ENCODE data around the gene HOTAIR. TPM values are rescaled to one million over a fixed set of nuclear protein-coding genes. Genes with fewer than 3 reads are reported as not detected.

HOTAIR gene
- total and polyA plus RNA-seq, 9 donors: 0.02 to 1.2 (median 0.28) TPM; not detected in 5

DNA sequence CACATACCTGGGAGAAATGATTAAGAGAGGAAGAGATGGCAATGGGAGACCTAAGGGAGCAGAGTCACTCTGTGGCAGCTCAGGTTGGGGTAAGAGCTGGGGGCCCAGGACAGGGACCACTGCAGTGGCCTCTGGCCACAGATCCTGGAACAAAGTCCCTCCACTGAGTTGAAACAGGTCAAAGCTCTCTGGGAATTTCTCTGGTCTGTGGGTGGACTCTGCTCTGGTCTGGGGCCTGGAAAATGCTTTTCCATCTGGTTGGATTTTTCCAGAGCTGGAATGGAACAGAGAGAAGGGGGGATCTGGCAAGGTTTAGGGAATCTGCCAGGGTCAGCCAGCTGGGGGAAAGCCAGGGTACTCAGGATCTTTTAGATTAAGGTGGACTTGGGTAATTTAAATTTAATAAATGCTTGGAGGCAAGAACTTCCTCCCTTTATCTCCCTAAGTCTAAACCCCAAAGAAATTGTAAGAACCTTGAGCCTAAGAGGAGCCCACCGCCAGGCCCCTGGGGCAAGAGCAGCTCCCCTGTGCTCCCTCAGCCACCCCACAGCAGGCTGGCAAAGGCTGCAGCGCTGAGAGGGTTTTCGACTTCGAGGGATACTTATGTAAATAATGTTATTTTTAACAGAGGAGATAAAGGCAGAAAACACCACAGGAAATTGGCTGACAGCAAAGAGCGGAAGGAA, 13.9 kb upstream of the HOTAIR start:
- no peak for DNase-seq
- Histone ChIP-seq H3K9me3 (no peaks in the 10 kb centered on the region), H3K27me3 (peaks cover 2% of the 10 kb centered on the region), H3K36me3 (no peaks in the 10 kb centered on the region), H3K4me1 (ENCODE audit: insufficient read depth) (peaks cover 4% of the 10 kb centered on the region), H3K27ac (no peak overlapping the region), H3K4me3 (no peak overlapping the region)
- 18 to 20% (median 19%) methylated on average over 5 of the region's 5 CpGs for WGBS, 3 donors
- intact Hi-C loops (cut with DNase I): loop anchor here in 3 of 4 donors (5.0 to 10.0 kb wide), 4 partner anchors 219 to 386 kb away; partner anchors contain the start of gene GPR84 (in 1 of the 3)
- TF ChIP-seq EP300 (IDR thresholded peaks at IDR 0.05): no peak
- TF ChIP-seq POLR2A (IDR thresholded peaks at IDR 0.05): no peak
- TF ChIP-seq, protein P1, sequence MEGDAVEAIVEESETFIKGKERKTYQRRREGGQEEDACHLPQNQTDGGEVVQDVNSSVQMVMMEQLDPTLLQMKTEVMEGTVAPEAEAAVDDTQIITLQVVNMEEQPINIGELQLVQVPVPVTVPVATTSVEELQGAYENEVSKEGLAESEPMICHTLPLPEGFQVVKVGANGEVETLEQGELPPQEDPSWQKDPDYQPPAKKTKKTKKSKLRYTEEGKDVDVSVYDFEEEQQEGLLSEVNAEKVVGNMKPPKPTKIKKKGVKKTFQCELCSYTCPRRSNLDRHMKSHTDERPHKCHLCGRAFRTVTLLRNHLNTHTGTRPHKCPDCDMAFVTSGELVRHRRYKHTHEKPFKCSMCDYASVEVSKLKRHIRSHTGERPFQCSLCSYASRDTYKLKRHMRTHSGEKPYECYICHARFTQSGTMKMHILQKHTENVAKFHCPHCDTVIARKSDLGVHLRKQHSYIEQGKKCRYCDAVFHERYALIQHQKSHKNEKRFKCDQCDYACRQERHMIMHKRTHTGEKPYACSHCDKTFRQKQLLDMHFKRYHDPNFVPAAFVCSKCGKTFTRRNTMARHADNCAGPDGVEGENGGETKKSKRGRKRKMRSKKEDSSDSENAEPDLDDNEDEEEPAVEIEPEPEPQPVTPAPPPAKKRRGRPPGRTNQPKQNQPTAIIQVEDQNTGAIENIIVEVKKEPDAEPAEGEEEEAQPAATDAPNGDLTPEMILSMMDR (IDR thresholded peaks at IDR 0.05): no peak

DNA sequence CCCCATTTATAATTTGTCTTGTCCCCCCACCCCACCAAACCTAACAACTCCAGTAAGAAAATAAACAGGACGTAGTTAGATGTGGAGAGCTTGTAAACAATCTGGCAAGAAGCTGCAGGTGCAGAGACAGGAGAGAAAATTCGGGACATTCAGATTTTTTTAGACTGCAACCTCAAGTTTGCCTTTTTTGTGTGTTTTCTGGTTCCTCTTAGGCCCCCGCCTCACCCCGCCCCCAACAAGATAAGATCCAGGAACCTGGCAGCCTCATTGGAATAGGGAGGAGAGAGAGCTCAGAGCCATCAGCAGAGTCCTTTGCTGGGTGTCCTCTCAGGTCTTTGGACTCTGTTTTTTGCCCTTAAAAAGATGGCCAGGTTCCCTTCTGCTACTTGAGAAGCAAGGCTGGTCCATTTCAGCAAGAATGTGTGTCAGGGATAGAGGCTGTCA, 13.1 kb upstream of the HOTAIR start:
- Histone ChIP-seq H3K9me3 (no peaks in the 10 kb centered on the region), H3K27ac (no peak overlapping the region), H3K4me1 (ENCODE audit: insufficient read depth) (peaks cover 4% of the 10 kb centered on the region), H3K4me3 (no peak overlapping the region), H3K27me3 (peaks cover 2% of the 10 kb centered on the region), H3K36me3 (no peaks in the 10 kb centered on the region)
- TF ChIP-seq POLR2A (IDR thresholded peaks at IDR 0.05) (no peak), EP300 (IDR thresholded peaks at IDR 0.05) (no peak)
- TF ChIP-seq, protein P1 (IDR thresholded peaks at IDR 0.05): no peak
- intact Hi-C loops (cut with DNase I): loop anchor here in 3 of 4 donors (5.0 to 10.0 kb wide), 4 partner anchors 219 to 387 kb away; partner anchors contain the start of gene GPR84 (in 1 of the 3)
- 18 to 32% (median 23%) methylated on average over 4 of the region's 4 CpGs for WGBS, 3 donors
- DNase-seq: no peak

DNA sequence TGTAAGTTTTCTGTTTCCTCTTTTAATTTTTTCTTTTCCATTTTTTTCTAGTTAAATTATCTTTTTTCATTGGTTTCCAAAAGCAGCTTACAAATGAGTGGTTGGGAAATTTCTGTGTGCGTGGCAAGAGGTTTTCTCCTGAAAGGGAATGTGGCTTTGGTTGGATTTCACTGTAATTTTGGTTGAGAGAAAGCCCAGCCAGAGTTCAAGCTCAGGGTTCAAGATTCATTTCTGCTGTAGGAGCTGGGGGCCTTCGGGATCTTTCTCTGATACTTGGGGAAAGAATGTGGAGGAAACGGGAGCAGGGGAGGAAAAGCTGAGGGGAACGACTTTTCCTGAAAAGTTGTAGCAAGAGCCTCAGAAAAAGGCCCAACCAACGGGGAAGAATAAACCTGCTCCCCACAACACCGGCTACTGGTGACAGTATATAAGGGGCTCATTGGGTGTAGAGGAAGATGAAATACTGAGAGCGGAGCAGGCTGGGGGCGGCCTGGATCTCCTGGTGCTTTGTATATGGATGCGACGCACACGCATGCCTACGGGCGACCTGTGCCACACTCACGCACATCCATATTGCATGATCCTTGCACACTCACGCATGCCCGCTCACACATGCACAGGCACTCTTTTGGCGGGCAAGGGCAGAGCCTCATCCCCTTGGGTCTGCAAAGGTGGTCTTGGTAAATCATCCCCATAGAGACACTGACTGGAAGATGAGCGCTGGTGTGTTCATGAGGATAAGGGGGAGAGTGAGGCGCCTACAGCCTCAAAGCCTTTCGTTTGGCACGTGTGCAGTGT, 12.1 kb upstream of the HOTAIR start:
- intact Hi-C loops (cut with DNase I): loop anchor here in 3 of 4 donors (5.0 to 10.0 kb wide), 4 partner anchors 220 to 388 kb away; partner anchors contain the start of gene GPR84 (in 1 of the 3)
- no peaks in the 10 kb centered on the region for H3K9me3 ChIP-seq
- peaks cover 4% of the 10 kb centered on the region for H3K4me1 ChIP-seq (ENCODE audit: insufficient read depth)
- DNase-seq: peak in 1 of 5 donors; percentile 30
- H3K27ac ChIP-seq: no peak overlapping the region
- peaks cover 2% of the 10 kb centered on the region for H3K27me3 ChIP-seq
- H3K36me3 ChIP-seq: no peaks in the 10 kb centered on the region
- H3K4me3 ChIP-seq: no peak overlapping the region
- WGBS, 3 donors: 42 to 70% (median 63%) methylated on average over 21 of the region's 21 CpGs
- TF ChIP-seq, protein P1 (IDR thresholded peaks at IDR 0.05): no peak
- TF ChIP-seq EP300 (IDR thresholded peaks at IDR 0.05): no peak
- no peak for TF ChIP-seq POLR2A (IDR thresholded peaks at IDR 0.05)

DNA sequence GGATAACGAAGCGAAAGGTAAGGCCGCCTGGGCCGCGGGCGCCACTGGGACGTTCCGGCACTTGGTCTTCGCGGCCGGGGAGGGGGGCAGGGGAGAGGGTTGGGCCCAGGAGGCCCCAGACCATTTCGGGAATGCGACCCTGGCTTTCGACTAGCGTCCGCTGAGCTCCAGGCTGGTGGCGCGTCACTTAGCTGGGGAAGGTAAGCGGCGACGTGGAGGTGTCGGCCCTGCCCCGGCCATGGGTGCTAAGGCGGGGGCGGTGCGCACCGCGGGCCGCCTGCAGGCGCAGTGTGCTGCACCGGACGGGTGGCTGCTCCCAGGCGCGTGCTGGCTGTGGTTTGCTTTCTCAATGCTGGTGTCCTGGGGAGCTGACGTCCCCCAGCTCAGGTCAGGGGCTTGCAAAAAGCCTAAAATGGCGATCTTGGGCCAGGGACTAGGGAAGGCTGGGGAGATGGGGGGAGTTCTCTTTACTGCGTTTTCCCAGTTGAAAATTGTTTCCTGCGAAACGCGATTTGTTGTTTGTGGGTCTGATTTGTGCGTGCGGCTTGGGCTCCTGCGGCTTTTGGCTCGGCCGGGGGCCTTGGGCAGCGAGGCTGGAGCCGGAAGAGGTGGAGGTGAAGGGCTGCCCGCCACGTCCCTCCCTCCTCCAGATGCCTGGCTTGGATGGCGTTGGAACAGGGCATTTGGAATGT, 11.4 kb upstream of the HOTAIR start:
- intact Hi-C loops (cut with DNase I): loop anchor here in 3 of 4 donors (5.0 to 10.0 kb wide), 4 partner anchors 221 to 389 kb away; partner anchors contain the start of gene GPR84 (in 1 of the 3)
- H3K27ac ChIP-seq: no peak overlapping the region
- H3K4me3 ChIP-seq: peak overlapping the region; percentile 42
- no peaks in the 10 kb centered on the region for H3K36me3 ChIP-seq
- DNase-seq: peak in 1 of 5 donors; percentile 33
- TF ChIP-seq POLR2A (IDR thresholded peaks at IDR 0.05): no peak
- TF ChIP-seq EP300 (IDR thresholded peaks at IDR 0.05): no peak
- TF ChIP-seq, protein P1 (IDR thresholded peaks at IDR 0.05): no peak
- H3K27me3 ChIP-seq: peaks cover 2% of the 10 kb centered on the region
- peaks cover 4% of the 10 kb centered on the region for H3K4me1 ChIP-seq (ENCODE audit: insufficient read depth)
- WGBS, 3 donors: 7 to 23% (median 10%) methylated on average over 34 to 50 of the region's 50 CpGs
- no peaks in the 10 kb centered on the region for H3K9me3 ChIP-seq
